OCI-LY1 (cell line): ENCODE measurements around the gene CLBA1.
"Not testable (repeated sequence)": the region's sequence is repeated elsewhere in the genome, so short reads cannot be mapped to it uniquely, and the experiment has no call there.

ENCODE experiments used
- EZH2 ChIP-seq: fragments of 200-600 bp; sonication (generic), shearing (Covaris generic); IDR thresholded peaks from 2 replicates; pipeline ENCODE4 v1.8.0; 2017; ENCODE audit warnings: borderline replicate concordance, mixed run types, mild to moderate bottlenecking, antibody characterized with exemption, low read length, moderate library complexity, mixed read lengths
- TF ChIP-seq, protein P1 (sequence below): fragments of 200-600 bp; sonication (generic), shearing (Covaris generic); IDR thresholded peaks from 2 replicates; pipeline ENCODE4 v1.5.1; 2017; ENCODE audit warnings: mild to moderate bottlenecking, antibody characterized with exemption, low read length, moderate library complexity, mixed read lengths

DNA sequence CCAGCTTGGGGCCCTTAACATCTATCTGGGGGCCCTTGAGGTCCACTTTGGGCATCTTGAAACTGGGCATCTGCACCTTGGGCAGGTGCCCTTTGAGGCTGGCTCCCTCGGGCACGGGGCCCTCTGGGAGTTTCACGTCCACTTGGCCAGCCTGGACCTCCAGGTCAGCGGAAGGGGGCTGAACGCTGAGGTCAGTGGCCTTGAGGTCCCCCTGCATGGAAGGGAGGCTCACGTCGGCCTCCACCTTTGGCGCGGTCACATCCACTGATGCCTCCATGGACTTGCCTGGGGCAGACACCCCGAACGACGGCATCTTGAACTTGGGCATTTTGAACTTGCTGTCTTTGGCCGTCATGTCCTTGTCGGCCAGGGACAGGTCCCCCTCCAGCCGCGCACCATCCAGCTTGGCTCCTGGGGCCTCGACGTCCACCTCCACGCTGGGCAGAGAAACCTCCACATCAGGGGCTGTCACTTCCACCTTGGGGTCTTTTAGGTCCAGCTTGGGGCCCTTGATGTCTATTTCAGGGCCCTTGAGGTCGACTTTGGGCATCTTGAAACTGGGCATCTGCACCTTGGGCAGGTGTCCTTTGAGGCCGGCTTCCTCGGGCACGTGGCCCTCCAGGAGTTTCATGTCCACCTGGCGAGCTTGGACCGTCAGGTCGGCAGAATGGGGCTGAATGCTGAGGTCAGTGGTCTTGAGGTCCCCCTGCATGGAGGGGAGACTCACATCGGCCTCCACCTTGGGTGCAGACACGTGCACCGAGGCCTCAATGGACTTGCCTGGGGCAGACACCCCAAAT is 42.2 kb upstream of the CLBA1 start:
- TF ChIP-seq, protein P1, sequence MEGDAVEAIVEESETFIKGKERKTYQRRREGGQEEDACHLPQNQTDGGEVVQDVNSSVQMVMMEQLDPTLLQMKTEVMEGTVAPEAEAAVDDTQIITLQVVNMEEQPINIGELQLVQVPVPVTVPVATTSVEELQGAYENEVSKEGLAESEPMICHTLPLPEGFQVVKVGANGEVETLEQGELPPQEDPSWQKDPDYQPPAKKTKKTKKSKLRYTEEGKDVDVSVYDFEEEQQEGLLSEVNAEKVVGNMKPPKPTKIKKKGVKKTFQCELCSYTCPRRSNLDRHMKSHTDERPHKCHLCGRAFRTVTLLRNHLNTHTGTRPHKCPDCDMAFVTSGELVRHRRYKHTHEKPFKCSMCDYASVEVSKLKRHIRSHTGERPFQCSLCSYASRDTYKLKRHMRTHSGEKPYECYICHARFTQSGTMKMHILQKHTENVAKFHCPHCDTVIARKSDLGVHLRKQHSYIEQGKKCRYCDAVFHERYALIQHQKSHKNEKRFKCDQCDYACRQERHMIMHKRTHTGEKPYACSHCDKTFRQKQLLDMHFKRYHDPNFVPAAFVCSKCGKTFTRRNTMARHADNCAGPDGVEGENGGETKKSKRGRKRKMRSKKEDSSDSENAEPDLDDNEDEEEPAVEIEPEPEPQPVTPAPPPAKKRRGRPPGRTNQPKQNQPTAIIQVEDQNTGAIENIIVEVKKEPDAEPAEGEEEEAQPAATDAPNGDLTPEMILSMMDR: not testable (repeated sequence)
- not testable (repeated sequence) for TF ChIP-seq EZH2
